Measurements from ENCODE around the gene YAF2. TPM values are rescaled to one million over a fixed set of nuclear protein-coding genes. Genes with fewer than 3 reads are reported as not detected.

Gene YAF2
- total and polyA plus RNA-seq, 10 donors = 15.9 to 83.7 (median 49.2) TPM

DNA sequence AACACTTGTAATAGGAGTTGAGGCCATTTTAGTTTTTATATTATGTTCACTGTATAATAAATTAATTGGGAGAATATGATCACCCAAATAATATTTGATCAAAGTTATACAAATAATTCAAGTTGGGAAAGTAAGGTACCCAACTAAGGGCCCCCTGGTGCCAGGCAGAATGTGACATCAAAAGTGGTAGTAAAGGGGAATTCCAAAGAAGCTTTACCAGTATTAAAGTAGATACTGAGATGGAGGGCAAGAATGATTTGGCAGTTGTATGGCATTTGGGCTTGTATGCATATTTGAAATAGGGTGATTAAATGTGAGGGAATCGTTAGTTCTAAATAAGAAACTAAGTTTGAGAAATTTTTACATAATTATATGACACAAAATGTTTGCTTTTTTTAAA is 111.1 kb downstream of the YAF2 start:
- Histone ChIP-seq H3K27me3 (replicated peaks in 1 of 7) (no peaks in the 10 kb centered on the region), H3K36me3 (no peaks in the 10 kb centered on the region), H3K9me3 (no peaks in the 10 kb centered on the region), H3K27ac (no peak overlapping the region), H3K4me1 (peaks cover 5 to 40% (median 21%) of the 10 kb centered on the region in 6 donors), H3K4me3 (no peak overlapping the region)
- intact Hi-C loops (cut with DNase I; ENCODE audit: low total_unique reads) = no loop called here
- DNase-seq = no peak
- no peak for TF ChIP-seq POLR2AphosphoS5 (IDR thresholded peaks at IDR 0.05)
- TF ChIP-seq, protein P1, sequence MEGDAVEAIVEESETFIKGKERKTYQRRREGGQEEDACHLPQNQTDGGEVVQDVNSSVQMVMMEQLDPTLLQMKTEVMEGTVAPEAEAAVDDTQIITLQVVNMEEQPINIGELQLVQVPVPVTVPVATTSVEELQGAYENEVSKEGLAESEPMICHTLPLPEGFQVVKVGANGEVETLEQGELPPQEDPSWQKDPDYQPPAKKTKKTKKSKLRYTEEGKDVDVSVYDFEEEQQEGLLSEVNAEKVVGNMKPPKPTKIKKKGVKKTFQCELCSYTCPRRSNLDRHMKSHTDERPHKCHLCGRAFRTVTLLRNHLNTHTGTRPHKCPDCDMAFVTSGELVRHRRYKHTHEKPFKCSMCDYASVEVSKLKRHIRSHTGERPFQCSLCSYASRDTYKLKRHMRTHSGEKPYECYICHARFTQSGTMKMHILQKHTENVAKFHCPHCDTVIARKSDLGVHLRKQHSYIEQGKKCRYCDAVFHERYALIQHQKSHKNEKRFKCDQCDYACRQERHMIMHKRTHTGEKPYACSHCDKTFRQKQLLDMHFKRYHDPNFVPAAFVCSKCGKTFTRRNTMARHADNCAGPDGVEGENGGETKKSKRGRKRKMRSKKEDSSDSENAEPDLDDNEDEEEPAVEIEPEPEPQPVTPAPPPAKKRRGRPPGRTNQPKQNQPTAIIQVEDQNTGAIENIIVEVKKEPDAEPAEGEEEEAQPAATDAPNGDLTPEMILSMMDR (IDR thresholded peaks at IDR 0.05 in 8 of 11, conservative IDR thresholded peaks at IDR 0.05 in 3 of 11) = no peak
- 68 to 89% (median 74%) methylated on average over 1 of the region's 1 CpG for WGBS, 5 donors

DNA sequence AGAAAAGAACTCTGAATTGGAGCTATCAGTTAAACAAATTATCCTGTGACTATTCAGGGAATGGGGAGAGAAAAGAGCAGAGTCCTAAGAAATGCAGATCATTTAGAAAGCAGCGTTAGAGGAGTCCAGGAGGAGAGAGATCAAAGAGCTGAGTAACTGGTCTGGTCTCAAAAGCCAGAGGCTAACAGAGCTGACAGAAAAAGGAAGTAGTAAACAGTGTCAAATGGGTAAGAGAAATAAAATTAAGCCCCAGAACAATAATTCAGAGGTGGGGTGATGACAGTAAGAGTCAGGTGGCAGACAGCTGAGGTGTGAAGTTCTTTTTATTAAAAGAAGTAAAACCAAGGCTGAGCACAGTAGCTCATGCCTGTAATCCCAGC is 112.7 kb downstream of the YAF2 start:
- H3K27me3 ChIP-seq (replicated peaks in 1 of 7) = no peaks in the 10 kb centered on the region
- WGBS, 5 donors = 28 to 44% (median 34%) methylated on average over 1 of the region's 1 CpG
- H3K9me3 ChIP-seq = no peaks in the 10 kb centered on the region
- no peaks in the 10 kb centered on the region for H3K36me3 ChIP-seq
- no peak overlapping the region for H3K4me3 ChIP-seq
- no peak for DNase-seq
- intact Hi-C loops (cut with DNase I; ENCODE audit: low total_unique reads) = no loop called here
- H3K4me1 ChIP-seq = peaks cover 5 to 29% (median 17%) of the 10 kb centered on the region in 6 donors
- no peak overlapping the region for H3K27ac ChIP-seq
- no peak for TF ChIP-seq POLR2AphosphoS5 (IDR thresholded peaks at IDR 0.05)
- TF ChIP-seq, protein P1 (IDR thresholded peaks at IDR 0.05 in 8 of 11, conservative IDR thresholded peaks at IDR 0.05 in 3 of 11) = no peak
- TF ChIP-seq POLR2A (IDR thresholded peaks at IDR 0.05) = no peak

DNA sequence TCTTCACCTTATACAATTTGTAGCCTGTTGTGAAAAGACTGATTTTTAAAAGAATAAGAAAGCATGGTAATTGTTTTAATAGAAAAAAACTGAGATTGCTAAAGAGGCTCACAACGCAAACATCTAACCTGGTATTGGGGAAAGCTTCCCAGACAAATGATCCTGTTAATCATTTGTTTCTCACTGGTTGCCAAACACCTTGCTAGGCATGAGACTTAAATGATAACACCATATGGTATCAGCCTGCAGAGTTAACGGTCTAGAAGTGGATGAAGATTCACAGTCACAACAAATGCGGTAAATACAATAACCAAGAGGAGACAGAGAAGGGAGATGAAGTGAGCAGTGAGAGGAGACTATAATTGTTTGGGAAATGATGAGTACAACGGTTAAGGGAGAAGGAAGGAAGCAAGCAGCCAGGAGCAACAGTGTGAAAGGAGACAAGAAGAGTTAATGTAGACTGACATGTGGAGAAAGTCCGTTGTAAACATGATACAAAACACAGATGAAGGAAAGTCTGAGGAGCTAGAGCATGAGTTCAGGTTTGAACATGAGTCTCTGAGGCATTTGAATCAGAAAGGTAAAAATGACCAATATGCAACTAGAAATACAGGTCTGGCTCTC is 113.2 kb downstream of the YAF2 start:
- intact Hi-C loops (cut with DNase I; ENCODE audit: low total_unique reads) = no loop called here
- no peak for DNase-seq
- no peaks in the 10 kb centered on the region for H3K36me3 ChIP-seq
- TF ChIP-seq, protein P1 (IDR thresholded peaks at IDR 0.05 in 8 of 11, conservative IDR thresholded peaks at IDR 0.05 in 3 of 11) = no peak
- no peak for TF ChIP-seq POLR2AphosphoS5 (IDR thresholded peaks at IDR 0.05)
- TF ChIP-seq POLR2A (IDR thresholded peaks at IDR 0.05) = no peak
- H3K27ac ChIP-seq = no peak overlapping the region
- H3K27me3 ChIP-seq (replicated peaks in 1 of 7) = no peaks in the 10 kb centered on the region
- H3K9me3 ChIP-seq = no peaks in the 10 kb centered on the region
- 51 to 56% (median 53%) methylated on average over 5 of the region's 5 CpGs for WGBS, 5 donors
- no peak overlapping the region for H3K4me3 ChIP-seq
- peaks cover 5 to 24% (median 14%) of the 10 kb centered on the region in 6 donors for H3K4me1 ChIP-seq

DNA sequence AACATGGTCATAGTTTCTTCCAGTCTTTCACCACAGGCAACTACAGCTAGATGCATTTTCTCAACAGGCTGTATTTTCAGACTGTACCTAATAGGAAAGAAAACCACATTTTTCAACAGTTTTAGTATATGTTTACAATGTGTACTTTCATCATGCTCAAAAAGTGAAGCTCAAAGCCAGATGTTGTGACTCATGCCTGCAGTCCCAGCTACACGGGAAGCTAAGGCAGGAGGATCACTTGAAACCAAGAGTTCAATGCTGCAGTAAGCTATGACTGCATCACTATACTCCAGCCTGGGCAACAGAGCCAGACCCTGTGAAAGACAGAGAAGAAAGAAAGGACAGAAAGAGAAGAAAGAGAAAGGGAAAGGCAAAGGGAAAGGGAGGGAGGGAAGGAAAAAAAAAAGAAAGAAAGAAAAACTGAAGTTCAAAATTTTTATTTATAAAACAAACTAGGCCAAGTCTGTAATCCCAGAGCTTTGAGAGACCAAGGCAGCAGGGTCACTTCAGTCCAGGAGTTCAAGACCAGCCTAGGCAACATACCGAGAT is 118.9 kb downstream of the YAF2 start:
- TF ChIP-seq POLR2AphosphoS5 (IDR thresholded peaks at IDR 0.05) (no peak), POLR2A (IDR thresholded peaks at IDR 0.05) (no peak)
- TF ChIP-seq, protein P1 (IDR thresholded peaks at IDR 0.05 in 8 of 11, conservative IDR thresholded peaks at IDR 0.05 in 3 of 11) = no peak
- Histone ChIP-seq H3K27ac (no peak overlapping the region), H3K4me1 (no peaks in the 10 kb centered on the region), H3K4me3 (no peak overlapping the region), H3K36me3 (peaks cover 0 to 27% (median 10%) of the 10 kb centered on the region in 6 donors), H3K9me3 (peaks cover 0 to 4% (median under 1%) of the 10 kb centered on the region in 8 donors), H3K27me3 (replicated peaks in 1 of 7) (no peaks in the 10 kb centered on the region)
- 69 to 89% (median 78%) methylated on average over 2 of the region's 2 CpGs for WGBS, 5 donors
- DNase-seq = no peak
- intact Hi-C loops (cut with DNase I; ENCODE audit: low total_unique reads) = no loop called here
